Right ventricle myocardium superior (tissue), 1 donor: ENCODE data around the gene ZSCAN25. TPM values are rescaled to one million over a fixed set of nuclear protein-coding genes. Genes with fewer than 3 reads are reported as not detected.
"Not testable (repeated sequence)": the region's sequence is repeated elsewhere in the genome, so short reads cannot be mapped to it uniquely, and the experiment has no call there.

Experiments used
- ATAC-seq: fragments of 200-7000 bp; cut with Tn5 transposase; one replicate; pipeline ENCODE4 v1.9.1; 2020; ENCODE audit warnings: mild to moderate bottlenecking; ENCODE audit not compliant: poor library complexity
- DNase-seq: peaks from one replicate; pipeline ENCODE4 v3.0.0-alpha.2; 2020
- intact Hi-C: fragments of 100-400 bp; cut with DNase I; formaldehyde crosslinking; loops from one replicate; pipeline ENCODE4 v1.11.2; 2022
- long read RNA-seq: library from polyadenylated mRNA; unstranded; transcript quantifications from one replicate; pipeline ENCODE4 v2.0.0, GENCODE V29; 2021
- total RNA-seq: library from RNA; stranded (reverse); fragmentation: NEBNext Ultra II Directional; extraction: Animal tissue kit (Norgen Biotek cat#: 25700); gene quantifications from one replicate; pipeline ENCODE4 v1.2.1, GENCODE V29; 2021
- donor health status: DM: no; HTN: yes; CAD: no; lungs with severe emphysema.

ZSCAN25 gene
- 6.9 TPM for total RNA-seq
- long read RNA-seq, full-length matches to known transcripts = 1 of 4 reads
- long read RNA-seq, partial matches to known transcripts = 1 of 4 reads
- long read RNA-seq, other reads (novel, unspliced or antisense) = 2 of 4 reads

DNA sequence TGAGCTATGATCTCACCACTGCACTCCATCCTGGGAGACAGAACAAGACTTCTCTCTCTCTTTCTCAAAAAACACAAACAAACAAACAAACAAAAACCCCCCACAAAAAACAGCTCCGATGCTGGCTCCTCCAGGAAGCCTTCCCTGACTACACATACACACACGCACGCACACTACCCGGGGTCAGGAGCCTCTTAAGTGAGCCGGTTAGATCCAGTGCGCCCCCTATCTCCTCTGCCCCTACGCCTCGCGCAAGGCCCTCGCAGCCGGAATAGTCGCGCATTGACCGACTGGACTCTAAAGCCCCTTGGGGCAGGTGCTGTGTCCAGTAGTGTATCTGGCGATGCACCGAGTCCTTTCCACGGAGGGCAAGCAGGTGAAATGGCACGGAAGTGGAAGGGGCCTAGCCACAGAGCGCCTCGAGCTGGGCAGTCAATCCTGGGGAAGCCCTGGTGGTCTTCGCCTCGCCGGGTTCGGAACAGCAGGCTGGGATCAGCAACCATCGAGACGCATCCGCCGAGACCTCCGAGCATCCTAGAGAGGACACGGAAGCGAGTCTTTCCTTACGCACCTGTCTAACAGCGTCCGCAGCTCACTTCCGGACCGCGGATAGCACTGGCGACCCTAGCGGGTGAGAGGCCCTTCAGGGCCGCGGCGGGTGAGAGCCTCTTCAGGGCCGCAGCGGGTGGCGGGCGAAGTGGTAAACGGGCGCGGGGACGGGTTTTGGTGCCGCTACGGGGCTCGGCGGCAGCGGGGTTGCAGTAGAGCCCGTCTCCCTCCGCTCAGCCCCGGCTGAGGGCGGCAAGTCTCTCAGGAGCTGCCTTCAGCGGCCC, at the start of gene ZSCAN25:
ZSCAN25 (plus strand) TSS at position 588 of the 833 bp plus-strand sequence. CDS start 2,661 bp downstream, outside the sequence.
- DNase-seq (peak; percentile 93), ATAC-seq (peak; percentile 99)
- intact Hi-C loops = no loop called here

DNA sequence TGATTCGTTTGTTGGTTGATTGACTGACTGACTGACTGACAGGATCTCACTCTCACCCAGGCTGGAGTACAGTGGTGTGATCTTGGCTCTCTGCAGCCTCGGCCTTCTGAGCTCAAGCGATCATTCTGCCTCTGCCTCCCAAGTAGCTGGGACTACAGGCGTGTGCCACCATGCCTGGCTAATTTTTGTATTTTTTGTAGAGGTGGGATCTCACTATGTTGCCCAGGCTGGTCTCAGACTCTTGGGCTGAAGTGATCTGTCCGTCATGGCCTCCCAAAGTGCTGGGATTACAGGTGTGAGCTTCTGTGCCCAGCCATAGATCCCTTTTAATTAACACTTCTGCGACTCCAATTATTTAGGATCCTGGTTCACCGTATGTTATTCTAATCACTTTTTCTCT, 48.0 kb upstream of the ZSCAN25 start:
- ATAC-seq, DNase-seq, intact Hi-C loops: not testable (repeated sequence)

DNA sequence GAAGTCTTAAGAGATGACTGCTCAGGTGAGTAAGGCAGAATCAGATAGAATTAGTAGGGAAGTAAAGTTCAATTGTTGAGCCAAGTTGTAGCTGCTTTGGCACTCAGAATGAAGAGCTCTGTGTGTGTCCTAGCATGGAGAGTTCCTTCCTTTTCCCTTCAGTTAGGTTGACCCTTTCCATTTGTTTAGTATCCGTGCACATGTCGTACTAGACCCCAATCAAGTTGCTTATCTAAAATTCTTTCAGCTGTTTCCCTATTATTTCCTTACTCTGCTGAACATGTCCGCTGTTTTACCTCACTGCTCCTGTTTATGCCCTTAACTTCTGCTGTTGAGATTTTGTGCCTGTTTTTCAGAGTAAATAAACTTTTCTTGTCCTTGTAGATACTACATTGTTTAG, 45.0 kb upstream of the ZSCAN25 start:
- no peak for DNase-seq
- no peak for ATAC-seq
- intact Hi-C loops = no loop called here

DNA sequence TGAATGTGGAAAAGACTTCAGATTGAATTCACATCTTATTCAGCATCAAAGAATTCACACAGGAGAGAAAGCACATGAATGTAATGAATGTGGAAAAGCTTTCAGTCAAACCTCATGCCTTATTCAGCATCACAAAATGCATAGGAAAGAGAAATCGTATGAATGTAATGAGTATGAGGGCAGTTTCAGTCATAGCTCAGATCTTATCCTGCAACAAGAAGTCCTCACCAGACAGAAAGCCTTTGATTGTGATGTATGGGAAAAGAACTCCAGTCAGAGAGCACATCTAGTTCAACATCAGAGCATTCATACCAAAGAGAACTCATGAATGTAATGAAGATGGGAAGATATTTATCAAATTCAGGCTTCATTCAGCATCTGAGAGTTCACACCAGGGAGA, 43.5 kb upstream of the ZSCAN25 start:
- no peak for ATAC-seq
- intact Hi-C loops = no loop called here
- no peak for DNase-seq

DNA sequence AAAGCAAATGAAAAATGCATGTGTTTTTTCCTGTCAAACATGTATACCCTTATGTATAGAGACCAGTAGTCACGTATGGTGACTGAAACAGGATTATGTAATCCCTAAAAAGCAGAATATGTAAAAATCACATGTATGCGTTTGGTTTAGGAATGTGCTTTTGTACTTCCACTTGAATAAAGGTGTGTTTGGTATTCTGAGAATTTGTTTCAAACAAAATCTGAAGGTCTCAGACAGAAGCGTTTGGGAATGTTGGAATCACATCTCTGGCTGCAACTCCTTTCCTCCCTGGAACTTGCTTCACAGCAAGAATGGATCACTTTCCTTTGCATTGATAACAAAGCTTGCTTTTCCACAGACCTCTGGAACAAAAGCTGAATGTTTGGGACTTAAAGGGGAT, 40.5 kb upstream of the ZSCAN25 start:
- ATAC-seq = no peak
- DNase-seq = no peak
- intact Hi-C loops = no loop called here

DNA sequence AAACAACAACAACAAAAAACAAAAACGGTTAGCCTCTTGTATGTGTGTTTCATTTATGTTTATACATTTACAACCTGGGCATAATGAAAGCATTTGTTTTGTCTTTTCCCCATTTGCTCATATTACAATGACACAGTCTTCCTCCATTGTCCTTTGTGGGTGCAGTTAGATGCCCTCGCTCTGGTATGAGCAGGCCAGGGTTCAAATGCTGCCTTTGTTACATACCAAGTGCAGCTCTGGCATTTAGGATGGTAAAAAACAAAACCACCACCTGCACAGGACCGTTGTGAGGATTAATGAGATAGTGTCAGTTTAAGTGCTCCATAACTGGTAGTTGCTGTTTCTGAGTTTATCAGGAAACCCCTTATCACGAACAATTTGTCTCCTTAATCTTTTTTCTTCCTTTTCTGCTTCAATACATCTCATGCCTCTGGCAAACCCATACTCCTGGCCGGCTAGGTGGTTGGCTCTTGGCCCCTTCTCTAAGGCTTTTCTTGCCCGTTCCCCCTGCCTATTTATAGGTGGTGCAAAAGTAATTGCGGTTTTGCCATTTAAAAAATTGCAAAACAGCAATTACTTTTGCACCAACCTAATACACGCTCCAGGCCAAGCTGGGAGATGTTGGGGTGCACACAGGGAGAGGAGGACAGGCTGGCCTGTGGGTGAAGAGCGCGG, 37.3 kb upstream of the ZSCAN25 start:
- no peak for DNase-seq
- intact Hi-C loops = no loop called here
- ATAC-seq = no peak

DNA sequence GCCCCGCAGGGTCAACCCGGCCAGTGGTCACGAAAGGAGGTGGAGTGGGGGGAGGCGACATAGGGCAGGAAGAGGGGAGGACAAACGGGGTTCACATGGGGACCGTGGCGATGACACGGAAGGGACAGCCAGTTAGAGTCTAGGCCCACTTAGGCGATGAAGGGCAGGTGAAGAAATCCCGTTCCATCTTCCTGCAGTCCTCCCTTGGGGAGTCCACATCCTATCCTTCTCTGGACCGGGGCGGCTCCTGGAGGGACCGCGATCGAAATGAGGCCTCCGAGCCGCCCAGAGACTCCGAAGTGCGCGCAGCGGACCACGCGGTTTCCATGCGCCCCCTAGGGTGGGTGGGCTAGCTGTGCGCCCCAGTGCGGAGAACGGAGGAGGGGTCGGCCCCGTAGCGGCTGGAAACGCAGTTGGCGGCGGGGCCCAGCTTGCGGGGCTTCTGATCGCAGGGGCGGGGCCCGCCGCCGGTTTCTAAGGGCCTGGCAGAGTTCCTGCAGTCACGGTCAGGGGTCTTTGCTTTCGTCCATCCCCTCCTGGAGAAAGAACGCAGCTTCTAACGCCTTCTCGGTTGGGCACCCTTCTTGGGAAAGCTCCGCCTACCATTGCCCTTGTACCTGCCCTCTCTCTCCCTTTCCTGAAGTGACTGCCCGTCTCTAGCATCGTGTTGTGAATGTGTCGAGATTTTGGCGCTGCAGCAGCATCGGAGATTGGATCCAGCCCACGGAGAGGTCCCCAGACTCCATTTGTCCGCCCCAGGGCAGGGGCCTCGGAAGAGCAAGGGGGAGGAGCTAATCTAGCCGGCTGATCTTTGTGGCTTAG, 36.6 kb upstream of the ZSCAN25 start:
- ATAC-seq (peak; percentile 81), DNase-seq (peak; percentile 53)
- intact Hi-C loops = no loop called here

DNA sequence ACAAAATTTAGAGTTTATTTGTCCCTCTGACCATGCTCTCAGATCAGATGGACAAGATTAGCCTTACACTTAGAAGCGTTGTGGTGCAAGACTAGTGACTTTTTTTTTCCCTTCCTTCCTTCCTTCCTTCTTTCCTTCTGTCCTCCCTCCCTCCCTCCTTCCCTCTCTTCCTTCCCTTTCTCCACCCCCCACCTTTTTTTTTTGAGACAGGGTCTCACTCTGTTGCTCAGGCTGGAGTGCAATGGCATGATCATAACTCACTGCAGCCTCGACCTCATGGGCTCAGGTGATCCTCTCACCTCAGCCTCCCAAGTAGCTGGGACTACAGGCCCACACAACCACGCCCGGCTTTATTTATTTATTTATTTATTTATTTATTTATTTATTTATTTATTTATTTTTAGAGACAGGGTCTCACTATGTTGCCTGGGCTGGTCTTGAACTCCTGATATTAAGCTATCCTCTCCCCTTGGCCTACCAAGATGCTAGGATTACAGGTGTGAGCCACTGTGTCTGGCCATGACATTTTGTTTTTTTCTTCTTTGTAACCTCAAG, 35.9 kb upstream of the ZSCAN25 start:
- DNase-seq, ATAC-seq, intact Hi-C loops: not testable (repeated sequence)

DNA sequence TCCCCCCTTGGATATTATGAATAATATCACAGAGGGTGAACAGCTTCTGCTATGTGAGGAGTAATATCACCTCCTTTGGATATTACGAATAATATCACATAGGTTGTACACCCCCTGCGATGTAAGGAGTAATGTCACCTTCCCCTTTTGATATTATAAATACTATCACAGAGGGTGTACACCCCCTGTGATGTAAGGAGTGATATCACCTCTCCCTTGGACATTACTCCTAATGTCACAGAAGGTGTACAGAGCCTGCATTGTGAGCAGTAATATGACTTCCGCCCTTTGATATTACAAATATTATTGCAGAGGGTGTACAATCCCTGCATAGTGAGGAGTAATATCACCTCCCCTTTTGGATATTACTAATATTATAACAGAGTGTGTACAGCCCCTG, 27.9 kb upstream of the ZSCAN25 start:
- ATAC-seq (no peak), DNase-seq (no peak)
- intact Hi-C loops = no loop called here

DNA sequence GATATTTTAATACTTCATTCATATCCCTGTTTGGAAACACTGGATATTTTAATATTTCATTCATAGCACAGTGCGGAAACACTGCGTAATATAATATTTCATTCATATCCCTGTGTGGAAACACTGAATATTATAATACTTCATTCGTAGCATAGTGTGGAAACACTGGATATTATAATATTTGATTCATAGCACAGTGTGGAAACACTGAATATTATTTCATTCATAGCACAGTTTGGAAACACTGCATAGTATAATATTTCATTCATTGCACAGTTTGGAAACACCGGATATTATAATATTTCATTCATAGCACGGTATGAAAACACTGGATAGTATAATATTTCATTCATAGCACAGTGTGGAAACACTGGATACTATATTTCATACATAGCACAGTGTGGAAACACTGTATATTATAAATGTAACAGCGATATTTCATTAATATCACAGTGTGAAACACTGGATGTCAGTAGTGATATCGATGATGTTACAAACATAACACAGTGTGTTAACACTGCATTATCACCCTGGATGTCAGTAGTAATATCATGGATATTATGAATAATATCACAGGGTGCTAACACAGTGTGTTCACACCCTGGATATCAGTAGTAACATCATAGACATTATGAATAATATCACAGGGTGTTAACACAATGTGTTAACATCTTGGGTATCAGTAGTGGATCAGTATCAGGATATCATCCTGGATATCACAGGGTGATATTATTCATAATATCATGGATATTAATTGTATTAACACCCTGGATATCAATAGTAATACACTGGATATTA, 21.6 kb upstream of the ZSCAN25 start:
- intact Hi-C loops = no loop called here
- DNase-seq (no peak), ATAC-seq (no peak)

DNA sequence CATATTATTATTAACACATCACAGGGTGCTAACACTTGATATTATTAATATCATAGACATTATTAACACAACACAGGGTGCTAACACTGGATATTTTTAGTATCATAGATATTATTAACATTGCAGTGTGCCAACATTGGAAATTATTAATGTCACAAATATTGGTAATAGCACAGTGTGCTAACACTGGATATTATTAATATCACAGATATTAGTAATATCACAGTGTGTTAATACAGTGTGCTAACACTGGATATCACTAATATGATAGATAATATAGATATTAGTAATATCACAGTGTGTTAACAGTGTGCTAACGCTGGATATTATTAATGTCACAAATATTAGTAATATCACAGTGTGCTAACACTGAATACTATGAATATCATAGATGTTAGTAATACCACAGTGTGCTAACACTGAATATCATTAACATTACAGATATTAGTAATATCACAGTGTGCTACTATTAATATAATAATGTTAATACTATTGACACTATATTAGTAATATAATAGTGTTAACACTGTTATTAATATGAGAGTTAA, 20.3 kb upstream of the ZSCAN25 start:
- intact Hi-C loops = no loop called here
- ATAC-seq = no peak
- no peak for DNase-seq

DNA sequence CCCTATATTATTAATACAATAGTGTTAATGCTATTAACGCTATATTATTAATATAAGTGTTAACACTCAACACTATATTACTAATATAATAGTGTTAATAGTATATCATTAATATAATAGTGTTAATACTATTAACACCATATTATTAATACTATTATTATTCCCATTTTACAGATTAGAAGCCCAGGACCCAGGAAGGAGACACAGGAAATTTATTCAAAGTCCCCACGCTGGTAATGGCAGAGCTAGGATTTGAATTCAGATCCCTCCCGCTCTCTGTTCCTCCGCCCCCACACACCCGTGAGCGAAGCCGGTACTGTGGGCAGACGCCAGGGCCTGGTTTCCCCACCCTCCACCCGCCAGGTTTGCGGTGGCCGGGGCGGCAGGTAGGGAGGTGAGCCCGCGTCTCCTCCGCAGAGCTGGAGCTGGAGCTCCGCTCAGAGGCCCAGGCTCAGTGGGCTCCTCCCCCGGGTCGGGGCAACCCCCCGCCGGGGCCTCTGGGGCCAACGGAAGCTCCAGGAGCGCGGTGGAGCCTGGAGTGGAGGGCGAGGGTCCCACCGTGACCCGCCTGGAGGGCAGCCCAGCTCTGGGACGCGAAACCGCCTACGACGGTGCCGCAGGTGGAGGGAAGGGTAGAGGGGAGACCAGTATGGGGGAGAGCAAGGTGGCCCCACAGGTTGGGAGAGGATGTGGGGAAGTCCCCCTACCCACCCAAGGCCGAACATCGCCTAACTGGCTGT, 18.8 kb upstream of the ZSCAN25 start, which contains the start of gene TMEM225B:
TMEM225B (plus strand) TSS at position 506 of the 740 bp plus-strand sequence. CDS start 6,122 bp downstream, outside the sequence.
- intact Hi-C loops = no loop called here
- ATAC-seq (no peak), DNase-seq (no peak)

DNA sequence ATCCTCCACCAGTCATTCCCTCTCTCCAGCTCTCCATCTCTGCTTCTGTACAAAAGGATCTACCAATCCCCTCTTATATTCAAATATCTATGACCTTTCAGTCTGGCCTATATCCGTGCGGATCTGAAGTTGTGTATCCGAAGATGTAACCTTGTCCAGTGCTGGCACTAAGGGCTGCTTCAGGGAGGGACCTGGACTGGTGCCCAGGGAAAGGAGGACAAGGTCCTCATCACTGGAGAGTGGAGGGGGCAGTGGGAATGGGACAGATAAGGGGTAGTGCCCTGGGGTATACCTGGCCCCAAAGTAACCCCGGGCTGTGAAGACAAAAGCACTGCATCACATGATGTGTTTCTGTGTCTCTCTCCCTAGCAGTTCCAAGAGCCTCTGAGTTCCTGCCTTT, 16.9 kb upstream of the ZSCAN25 start:
- intact Hi-C loops = no loop called here
- DNase-seq (no peak), ATAC-seq (no peak)

DNA sequence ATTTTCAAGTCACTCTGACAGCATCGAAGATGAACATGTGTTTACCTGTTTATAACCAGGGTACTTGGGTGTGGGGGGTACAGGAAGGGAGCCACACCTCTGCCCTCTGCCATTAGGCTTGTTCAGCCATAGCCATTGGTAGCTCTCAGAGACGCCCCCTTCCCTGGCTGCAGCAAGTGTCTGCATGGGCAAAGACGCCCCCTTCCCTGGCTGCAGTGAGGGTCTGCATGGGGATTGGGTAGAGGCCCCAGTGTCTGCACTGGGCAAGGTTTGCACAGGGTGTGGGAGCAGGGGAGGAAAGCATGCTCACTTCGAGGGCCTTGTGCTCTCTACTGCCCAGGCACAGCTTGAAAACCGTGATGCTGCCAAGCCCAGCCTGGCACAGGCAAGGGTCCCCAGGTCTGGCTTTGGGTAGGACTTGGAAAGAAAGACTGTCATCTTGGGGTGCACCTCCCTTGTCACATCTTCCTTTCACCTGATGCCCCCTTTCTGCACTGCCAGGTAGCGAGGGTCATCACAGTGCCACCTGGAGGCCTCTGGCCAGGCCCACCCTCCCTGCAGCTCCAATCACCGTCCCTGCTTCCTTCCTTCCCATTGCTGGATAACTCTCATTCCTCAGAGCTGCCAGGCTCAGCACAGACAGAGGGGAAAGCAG, 15.0 kb upstream of the ZSCAN25 start:
- no peak for DNase-seq
- intact Hi-C loops = no loop called here

DNA sequence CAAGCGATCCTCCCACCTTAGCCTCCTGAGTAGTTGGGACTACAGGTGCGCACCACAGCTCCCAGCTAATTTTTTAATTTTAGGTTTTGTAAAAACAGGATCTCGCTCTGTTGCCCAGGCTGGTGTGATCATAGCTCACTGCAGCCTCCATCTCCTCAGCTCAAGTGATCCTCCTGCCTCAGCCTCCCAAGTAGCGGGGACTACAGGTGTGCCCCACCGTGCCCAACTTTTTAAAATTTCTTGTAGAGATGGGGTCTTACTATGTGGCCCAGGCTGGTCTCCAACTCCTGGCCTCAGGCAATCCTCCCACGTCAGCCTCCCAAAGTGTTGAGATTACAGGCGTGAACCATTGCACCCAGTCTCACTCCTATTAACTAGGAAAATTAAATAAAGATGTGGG, 11.2 kb upstream of the ZSCAN25 start:
- ATAC-seq = no peak
- intact Hi-C loops = no loop called here

More for the DNA sequence above, 15.0 kb upstream of the ZSCAN25 start:
- no peak for ATAC-seq

DNA sequence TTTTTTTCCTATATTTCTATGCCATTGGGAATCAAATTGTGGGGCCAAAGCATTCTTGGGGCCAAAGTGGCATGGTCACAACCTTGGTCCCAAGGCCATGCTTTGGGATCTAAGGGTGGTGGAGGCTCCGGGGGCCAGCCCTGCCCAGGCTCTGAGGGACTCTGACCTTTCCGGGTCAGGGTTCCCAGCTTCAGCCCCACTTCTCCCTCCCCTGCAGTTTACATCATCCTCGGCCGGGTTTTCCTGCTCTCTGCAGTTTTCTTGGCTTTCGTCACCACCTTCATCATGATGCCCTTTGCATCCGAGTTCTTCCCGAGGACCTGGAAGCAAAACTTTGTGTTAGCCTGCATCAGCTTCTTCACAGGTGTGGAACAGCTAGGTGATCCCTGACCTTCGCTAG, 10.2 kb upstream of the ZSCAN25 start:
- intact Hi-C loops = no loop called here
- no peak for DNase-seq
- ATAC-seq = no peak

More for the DNA sequence above, 11.2 kb upstream of the ZSCAN25 start:
- DNase-seq = no peak
